WTC11 (cell line): ENCODE measurements around the gene KANSL3.

Experiments
- CTCF ChIP-seq: fragments of 200-600 bp; IDR thresholded peaks from 2 replicates; pipeline ENCODE4 v1.8.0; 2022; ENCODE audit warnings: antibody characterized with exemption
- SMAD3 ChIP-seq: sonication (generic); formaldehyde crosslinking; IDR thresholded peaks from 2 replicates; pipeline ENCODE4 v1.8.0; 2022; ENCODE audit warnings: missing genetic modification reagents, mild to moderate bottlenecking, borderline replicate concordance
- ZNF121 ChIP-seq: sonication (generic); formaldehyde crosslinking; IDR thresholded peaks from 2 replicates; pipeline ENCODE4 v1.8.0; 2023; ENCODE audit warnings: missing genetic modification reagents
- TF ChIP-seq, protein P1 (sequence below): sonication (generic); formaldehyde crosslinking; conservative IDR thresholded peaks from 2 replicates; pipeline ENCODE4 v1.8.1; 2022; ENCODE audit warnings: mild to moderate bottlenecking, missing genetic modification reagents
- TF ChIP-seq, protein P2 (sequence below): fragments of 250-450 bp; sonication (Bioruptor Pico); IDR thresholded peaks from 2 replicates; pipeline ENCODE4 v1.9.0; 2021; ENCODE audit warnings: mild to moderate bottlenecking

- TF ChIP-seq, protein P1, sequence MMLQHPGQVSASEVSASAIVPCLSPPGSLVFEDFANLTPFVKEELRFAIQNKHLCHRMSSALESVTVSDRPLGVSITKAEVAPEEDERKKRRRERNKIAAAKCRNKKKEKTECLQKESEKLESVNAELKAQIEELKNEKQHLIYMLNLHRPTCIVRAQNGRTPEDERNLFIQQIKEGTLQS (CRISPR knock-in tag), result no peak
- TF ChIP-seq, protein P2, sequence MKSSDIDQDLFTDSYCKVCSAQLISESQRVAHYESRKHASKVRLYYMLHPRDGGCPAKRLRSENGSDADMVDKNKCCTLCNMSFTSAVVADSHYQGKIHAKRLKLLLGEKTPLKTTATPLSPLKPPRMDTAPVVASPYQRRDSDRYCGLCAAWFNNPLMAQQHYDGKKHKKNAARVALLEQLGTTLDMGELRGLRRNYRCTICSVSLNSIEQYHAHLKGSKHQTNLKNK (CRISPR knock-in tag), result no peak
- TF ChIP-seq ZNF121 (CRISPR knock-in tag), result no peak
- no peak for TF ChIP-seq SMAD3 (CRISPR knock-in tag)
- no peak for TF ChIP-seq CTCF
These were observed 49.2 kb upstream of the KANSL3 start for GRCh38 chr2:96687266-96687665.
